NCI-H2107 (cell line): ENCODE results near the gene EIF4E2.

Source experiments
- DNase-seq: peaks from one replicate; lab custom pipeline; 2025; lab: John Stamatoyannopoulos, UW

The EIF4E2 gene, protein sequence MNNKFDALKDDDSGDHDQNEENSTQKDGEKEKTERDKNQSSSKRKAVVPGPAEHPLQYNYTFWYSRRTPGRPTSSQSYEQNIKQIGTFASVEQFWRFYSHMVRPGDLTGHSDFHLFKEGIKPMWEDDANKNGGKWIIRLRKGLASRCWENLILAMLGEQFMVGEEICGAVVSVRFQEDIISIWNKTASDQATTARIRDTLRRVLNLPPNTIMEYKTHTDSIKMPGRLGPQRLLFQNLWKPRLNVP

DNA sequence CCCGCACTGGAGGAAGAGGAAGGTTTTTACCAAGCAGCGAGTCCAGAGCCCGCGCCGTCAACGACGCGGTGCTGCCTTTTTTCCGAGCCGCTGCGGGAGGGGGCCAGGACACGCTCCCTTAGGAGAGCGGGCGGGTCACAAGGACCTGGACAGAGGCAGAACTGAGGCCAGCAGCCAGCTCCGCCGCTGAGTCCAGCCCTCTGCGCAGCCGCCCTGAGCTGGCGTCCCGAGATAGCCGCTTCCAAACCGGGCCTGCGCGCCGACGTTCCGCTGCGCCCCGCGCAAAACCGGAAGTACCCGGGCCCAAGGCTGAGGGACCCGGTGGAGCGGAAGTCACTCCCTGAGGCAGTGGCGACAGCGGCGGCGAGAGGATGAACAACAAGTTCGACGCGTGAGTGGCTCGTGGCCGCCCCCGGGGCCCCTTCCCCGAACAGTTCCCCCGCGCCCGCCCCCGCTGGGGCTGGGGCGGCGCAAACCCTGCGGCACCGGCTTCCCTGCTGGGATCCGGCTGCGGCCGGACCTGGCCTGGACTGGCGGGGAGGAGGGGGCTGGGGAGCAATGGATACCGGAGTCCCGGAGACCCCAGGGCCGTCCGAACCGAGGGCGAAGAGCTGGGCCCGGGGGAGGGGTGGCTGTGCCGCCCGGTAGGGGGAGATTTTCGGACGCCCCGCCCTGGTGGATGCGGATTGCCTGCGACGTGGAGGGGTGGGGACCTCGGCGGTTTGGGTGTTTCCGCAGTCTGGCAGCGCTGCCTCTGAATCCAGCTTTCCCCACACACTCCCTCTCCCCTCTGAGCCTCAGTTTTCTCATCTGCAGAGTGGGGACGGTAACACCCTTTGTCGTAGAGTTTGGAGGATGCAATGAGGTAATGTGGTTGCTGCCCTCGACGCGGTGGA, at the start of gene EIF4E2, which contains the start of gene TIGD1:
EIF4E2 (plus strand) TSS at position 336 of the 896 bp plus-strand sequence; CDS start at position 372, 36 bp downstream.
TIGD1 (minus strand) TSS at position 204 of the 896 bp plus-strand sequence. CDS start 675 bp downstream, outside the sequence.
- DNase-seq: peak; percentile 85

DNA sequence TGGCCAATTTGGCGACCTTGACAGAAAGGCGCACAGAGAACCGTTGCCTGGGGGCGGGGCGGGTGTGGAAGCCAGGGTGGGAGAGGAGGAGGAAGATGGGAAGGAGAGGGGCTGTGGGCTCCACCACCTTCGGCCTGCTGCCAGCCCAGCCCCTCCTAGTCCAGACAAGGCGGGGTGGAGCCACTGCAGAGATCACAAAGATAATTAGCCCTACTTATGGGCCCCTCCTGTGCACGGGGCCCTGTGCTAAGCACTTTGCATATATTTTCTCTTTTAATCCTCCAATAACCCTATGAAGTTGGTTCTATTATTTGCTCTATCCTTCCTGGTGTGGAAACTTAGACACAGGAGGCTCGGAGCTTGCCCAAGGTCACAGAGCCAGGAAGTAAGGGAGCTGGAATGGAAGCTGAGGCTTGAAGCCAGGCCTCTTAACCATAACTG, 49.1 kb upstream of the EIF4E2 start:
- DNase-seq: no peak

DNA sequence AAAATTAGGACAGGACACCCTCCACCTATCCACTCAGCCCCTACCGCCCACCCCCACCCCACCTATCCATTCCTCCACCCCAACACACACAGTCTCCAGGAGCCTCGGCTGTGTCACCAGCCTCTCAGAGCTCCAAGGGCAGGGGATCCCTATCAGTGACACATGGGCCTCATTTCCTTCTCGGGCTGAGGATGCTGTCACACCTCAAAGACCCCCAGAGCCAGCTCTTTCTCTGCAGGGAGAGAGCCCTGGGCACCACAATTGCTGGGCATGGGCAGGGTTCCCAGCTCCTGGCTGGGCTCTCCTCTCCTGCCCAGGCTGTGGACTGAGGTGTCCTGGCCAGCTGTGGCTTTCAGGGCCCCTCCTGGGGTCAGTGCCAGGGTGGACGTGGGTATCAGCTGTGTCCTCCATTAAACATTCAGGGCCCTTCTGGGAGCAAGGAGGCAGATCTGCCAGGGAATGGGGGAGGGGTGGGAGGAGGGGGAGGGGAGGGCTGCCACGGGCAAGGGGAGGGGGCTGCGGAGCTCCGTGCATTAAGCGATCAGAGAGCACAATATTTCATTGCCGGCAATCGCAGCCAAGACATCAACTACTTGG, 48.6 kb upstream of the EIF4E2 start:
- DNase-seq: no peak

DNA sequence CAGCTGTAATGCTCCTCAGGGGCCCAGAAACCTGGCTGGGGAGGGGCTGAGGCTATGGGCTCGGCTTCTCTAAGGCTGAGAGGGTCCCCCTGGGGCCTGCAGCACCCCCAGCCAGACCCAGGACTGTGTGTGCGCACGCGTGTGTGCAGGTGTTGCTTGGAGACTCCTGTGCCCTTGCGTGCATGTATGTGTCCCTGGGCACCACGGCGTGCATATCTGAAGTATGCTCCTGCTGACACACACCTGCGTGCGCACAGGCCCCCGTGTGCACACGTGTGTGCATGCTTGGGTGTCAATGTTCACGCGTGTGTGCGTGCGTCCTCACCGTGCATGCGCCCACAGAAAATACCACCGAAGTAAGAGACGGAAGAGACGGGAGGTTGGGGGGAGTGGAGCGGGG, 48.0 kb upstream of the EIF4E2 start:
- no peak for DNase-seq

DNA sequence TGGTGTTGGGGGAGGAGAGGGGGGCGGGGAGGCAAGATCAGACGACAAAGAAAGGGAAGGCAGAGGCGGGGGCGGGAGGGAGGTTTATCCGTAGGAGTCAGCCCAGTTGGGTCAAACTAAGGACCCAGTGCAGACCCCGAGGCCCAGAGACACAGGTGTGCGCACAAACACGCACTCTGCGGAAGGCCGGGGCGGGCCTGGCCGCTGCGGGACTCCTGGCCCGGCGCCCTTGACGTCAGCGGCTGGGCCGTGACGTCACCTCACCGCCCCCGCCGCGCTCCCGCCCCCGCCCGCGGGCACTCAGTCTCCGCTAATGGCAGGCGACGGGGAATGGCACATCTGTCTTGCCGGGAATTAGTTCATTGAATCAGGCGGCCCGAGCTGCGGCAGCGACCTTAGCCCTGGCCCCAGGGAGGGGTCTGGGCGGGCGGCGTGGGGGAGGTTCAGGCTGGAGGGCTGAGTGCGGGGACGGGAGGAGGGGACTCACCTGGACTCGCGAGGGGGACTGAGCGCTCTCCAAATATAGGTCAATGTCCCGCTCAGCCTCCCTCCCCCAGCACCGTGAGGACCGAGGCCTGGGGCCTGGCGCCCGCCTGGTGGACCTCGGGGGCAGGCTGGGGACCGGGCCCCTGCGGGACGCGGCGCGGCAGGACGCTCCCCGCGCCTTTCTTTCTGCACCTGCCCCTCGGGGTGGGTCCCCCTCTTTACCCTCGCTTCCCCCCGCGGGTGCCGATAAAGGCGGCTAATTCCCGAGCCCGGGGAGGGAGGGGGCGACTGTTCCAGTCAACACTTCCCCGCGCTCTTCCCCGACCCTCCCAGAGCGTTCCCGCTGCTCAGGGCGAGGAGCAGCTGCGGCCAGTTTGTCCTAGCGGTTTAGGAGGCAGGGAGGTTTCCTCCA, 47.3 kb upstream of the EIF4E2 start:
- no peak for DNase-seq

DNA sequence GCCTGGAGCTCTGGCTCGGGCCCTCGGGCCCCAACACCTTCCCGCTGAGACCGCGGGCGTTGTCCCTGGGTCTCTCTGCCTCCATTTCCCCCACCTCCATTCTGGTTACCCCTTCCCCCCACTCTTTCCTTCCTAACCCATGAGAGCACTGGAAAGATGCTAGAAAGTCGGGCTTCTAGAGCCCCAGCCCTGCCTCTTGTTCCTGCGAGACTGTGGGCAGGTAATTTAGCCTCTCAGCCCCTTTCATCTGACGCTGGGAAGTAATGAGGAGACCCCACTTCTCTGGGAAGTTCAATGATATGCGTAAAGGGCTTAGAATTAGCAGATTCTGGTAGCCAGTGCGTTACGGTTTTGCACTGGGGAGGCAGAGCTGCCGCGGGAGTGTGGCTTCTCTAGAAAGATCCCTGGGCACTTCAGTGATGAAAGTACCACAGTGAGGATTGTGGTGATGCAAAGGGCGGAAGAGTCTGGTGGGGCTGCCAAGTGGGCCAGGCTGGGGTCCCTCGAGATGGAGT, 46.6 kb upstream of the EIF4E2 start:
- DNase-seq: no peak

DNA sequence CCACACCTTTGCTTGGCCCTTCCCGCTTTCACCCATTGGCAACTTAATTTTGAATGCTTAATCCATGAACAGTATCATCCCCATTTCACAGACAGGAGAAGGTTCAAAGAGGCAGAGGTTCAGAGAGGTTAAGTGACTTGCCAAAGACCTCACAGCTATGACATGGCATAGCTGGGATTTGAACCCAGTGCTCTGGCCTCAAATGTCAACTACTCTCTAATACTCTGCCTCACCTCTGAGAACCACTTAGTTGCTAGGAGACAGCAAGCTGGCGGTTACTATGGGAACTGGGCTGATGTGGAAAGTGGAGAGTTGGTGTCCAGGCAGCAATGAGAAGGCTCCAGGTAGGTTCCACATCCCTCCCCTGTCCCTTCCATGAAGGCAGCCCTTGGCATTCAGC, 46.1 kb upstream of the EIF4E2 start:
- no peak for DNase-seq

DNA sequence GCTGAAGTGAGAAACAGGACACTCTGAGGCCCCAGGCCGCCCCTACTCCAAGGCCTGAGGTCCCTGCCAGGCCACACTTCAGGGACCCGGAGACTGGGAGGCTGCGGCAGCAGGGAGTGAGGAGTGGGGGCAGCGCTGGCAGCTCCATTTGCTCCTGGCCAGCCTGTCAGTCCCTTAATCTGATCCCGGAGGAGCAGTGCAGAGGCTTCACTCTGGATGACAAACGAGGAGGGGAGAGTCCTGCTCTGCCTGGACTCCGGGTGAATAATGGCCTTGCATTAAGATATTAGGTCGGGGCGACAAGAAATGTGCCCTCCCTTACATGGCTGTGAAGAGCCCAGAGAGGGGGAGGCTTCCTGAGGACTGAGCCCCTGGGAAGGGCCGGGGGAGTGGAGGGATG, 44.6 kb upstream of the EIF4E2 start:
- DNase-seq: no peak

DNA sequence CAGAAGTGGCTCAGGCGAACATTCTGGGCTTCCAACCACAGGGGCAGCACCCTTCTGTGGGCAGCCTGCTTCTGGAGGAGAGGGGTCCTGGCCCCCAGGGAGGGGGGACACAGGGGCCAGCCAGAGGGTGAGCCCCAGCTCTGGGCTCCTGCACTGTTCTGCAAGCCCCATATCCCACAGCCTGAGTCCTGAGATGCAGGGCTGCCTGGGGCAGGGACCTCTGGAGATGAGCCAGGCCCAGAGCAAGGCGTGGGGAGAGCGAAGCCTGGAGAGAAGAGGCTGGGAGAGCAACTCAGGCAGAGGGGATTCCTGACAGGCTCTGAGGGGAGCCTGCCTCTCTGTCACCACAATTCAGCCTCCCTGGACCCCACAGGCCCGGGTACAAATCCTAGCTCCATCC, 43.8 kb upstream of the EIF4E2 start:
- no peak for DNase-seq

DNA sequence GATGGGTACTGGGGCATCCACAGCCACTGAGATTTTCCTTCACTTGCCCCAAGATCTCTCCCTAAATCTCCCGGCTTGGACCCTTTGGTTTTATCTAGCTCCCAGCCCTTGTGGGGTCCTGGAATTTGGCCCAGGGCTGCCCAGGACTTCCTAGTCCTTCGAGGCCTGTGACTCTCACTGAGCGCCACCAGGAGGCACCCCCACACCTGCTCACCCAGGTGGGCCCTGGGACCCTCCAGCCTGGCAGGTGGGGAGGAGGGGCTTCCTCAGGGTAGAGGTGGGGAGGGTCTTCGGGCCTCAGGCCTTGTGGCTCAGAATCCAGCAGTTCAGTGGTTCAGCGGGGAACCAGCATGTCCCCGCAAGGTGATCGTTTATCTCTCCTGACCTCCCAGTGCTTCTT, 42.2 kb upstream of the EIF4E2 start:
- no peak for DNase-seq

DNA sequence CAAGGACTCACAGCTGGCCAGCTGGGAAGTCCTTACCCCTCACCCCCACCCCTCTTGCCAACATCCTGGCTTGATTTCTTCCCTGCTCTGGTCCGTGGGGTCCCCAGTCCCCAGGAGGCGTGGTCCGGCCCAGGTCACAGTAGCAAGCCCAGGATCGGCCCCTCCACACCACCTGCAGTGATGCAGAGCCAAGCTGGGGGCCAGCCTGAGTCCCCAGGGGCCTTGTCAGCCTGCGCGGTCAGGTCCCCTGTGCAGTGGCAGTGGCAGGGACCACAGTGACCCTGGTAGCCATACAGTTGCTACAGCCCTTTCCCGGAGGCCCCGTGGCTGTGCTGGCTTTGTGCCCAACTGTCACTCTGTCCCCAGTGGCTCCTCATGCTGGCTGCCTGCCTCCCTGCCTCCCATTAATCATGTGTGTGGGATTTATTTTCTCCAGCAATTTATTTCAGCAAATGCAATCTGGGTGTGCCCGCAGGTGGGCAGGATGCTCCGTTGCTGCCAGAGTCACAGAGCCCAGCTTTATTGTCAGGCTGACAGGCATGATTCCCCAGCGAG, 39.1 kb upstream of the EIF4E2 start:
- DNase-seq: no peak

DNA sequence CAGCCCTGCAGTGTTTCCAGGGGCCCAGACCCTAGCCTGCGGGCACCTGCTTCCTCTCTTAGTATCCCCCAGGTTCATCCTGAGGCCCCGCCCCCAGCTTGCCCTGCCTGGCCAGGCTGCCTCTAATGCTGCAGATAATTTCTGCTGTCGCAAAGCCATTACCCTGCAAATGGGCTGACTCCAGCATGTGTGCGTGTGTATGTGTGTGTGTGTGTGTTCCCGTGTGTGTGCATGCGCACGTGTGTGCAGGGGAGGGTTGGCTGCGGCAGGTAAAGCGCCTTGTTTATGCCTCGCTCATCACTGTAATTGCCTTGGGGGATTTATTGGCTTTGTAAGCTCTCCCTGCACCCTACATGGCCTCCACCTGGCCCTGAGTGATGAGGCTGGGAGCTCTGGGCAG, 37.9 kb upstream of the EIF4E2 start:
- no peak for DNase-seq

DNA sequence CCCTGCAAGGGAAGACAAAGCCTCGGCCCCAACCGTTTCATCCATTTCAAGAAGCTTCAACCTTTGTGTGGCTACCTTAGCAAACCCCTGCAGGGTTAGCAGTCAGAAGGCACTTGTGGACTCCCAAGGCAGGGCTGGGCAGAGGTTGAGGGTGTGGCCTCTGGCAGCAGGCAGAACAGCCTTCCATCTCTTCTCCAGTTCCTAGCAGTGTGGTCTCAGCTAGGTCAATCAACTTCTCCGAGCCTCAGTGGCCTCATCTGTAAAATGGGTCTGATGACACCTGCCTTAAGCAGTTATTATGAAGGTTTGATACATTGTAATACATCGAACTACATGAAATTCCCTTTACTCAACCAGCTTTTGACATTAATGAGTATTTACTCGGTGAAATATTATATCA, 37.1 kb upstream of the EIF4E2 start:
- DNase-seq: no peak

DNA sequence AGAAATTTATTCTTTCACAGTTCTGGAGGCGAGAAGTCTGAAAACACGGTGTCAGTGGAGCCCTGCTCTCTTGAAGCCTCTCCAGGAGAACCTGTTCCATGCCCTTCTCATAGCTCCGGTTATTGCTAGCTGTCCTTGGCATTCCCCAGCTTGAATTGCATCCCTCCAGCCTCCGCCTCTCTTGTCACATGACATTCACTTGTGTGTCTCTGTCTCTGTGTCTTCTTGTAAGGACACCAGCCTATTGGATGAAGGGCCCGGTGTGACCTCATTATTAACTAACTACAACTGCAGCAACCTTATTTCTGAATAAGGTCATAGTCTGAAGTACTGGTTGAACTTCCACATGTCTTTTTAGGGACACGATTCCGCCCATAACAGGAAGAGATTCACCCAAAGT, 34.9 kb upstream of the EIF4E2 start:
- no peak for DNase-seq

DNA sequence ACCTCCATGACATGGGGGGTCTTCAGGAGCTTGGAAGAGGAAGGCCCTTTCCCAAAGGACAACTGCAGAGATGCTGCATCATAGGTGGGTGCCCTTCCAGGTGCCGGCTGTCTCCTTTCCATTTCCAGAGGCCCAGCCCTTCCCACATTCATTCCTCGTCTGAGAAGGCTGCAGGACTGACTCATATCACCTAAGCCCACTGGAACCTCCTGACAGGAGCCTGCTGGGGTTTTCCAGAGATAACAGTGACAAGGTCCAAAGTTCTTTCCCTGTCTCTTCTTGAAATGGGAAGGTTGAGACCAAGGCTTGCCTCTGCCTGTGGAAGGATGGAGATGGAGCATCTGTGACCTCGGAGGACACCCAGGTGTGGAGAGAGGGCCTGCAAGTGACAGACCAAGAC, 33.9 kb upstream of the EIF4E2 start:
- no peak for DNase-seq

DNA sequence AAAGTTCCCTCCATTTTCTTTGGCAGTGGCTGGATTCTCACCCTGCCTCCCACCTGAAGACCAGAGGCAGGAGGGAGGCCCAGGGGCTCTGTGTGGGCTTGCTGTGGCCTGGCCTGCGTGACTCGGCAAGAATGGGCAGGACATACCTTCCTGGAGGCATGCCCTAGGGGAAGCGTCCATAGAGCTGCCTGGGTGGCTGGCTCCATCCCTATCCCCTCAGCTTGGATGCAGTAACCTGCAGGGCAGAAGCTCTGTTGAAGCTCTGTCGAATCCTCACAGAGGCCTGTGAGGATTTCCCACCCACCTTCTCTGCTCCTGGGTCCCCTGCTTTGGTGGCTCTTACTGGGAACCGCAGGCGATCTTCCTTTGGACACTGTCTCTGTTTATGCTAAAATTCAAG, 31.6 kb upstream of the EIF4E2 start:
- no peak for DNase-seq

DNA sequence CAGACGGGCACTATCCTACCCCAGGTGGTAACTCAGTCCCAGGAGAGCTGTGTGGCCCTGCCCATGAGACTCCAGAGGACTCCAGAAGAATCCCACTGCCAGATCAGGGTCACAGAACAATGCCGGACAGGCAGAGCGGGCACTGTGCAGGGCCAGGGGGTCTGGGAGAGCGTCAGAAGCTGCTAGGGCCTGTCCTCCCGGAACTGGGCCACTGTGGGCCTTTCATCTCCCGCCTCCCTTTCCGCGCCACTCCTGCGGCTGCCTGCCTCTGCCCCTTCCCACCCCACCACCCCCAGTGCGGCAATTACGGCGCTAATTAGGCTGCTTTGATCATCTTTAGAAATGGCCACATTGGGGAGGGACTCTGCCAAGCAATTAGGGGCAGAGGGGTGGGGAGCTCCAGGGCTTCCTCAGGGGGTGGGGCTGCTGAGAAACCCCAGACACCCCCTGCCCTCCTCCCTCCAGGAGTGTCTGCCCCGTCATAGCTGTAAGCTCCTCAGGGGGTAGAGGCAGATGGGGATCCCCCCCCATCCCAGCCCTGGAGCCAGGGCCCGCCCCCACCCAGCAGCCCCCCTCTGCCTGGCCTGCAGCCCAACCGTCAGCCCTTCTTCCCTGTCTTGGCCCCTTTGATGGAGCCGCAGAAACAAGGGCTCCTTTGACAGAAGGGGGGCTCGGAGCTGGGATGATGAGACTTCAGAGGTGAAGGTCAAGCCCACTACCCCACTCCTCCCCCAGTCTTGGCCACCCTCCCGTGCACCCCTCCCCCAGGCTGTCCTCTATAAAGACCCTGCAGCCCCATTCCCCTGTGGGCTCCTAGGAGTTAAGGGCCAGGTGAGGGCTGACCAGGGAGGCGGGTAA, 30.7 kb upstream of the EIF4E2 start, which contains the start of gene PRSS56:
PRSS56 (plus strand) TSS at position 808 of the 858 bp plus-strand sequence. CDS start 211 bp downstream, outside the sequence.
- DNase-seq: no peak

DNA sequence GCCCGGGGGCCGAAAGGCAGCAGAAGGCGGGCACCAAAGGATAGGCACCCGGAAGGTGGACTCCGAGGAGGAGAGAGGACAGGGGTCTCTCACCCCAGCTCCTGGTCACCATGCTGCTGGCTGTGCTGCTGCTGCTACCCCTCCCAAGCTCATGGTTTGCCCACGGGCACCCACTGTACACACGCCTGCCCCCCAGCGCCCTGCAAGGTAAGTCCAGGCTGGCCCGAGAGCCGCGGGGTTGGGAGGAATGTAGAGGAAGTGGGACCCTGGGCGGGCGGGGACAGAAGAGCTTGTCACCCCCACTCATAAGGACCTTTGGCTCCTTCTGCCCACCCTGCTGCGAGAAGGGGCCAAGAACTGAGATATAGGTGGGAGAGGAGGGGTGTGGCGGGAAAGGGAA, 30.0 kb upstream of the EIF4E2 start:
- DNase-seq: no peak

DNA sequence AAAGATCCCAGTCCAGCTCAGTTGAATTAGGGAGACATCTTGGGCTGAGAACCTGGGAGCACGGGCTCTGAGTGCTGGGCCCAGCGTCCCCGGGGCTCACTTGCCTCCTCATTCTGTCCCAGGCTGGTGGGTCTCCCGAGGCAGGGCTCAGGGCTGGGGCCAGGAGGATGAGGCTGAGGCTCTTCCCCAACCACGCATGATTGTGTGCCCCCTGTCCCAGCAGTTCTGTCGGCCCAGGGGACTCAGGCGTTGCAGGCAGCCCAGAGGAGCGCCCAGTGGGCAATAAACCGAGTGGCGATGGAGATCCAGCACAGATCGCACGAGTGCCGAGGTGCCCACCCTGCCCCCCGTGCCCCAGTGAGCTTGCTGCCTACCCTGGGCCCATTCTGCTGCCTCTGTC, 29.4 kb upstream of the EIF4E2 start:
- no peak for DNase-seq

DNA sequence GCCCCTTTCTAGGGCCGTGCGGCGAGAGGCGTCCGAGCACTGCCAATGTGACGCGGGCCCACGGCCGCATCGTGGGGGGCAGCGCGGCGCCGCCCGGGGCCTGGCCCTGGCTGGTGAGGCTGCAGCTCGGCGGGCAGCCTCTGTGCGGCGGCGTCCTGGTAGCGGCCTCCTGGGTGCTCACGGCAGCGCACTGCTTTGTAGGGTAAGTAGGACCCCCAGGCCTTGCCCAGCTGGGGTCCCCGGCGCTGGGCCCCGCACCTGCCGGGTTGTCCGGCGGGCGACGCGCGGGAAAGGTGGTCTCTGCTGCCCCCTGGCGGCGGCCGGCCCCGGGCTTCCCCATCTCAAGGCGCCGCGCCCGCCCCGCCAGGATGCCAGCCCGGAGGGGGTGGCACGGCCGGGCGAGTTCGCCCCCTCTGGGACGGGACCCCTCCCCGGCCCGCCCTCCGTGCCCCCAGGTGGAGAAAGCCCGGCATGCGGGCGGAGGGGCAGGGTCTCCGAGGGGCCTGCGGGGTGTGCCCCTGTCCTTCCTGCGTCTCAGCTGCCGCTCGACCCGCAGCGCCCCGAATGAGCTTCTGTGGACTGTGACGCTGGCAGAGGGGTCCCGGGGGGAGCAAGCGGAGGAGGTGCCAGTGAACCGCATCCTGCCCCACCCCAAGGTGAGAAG, 28.4 kb upstream of the EIF4E2 start:
- DNase-seq: no peak
